ENCODE measurements around the gene KLF7. TPM values are rescaled to one million over a fixed set of nuclear protein-coding genes. Genes with fewer than 3 reads are reported as not detected.

The KLF7 gene
- total RNA-seq, 3 donors from 2014 or later: 6.7 to 32.7 (median 12.9) TPM

DNA sequence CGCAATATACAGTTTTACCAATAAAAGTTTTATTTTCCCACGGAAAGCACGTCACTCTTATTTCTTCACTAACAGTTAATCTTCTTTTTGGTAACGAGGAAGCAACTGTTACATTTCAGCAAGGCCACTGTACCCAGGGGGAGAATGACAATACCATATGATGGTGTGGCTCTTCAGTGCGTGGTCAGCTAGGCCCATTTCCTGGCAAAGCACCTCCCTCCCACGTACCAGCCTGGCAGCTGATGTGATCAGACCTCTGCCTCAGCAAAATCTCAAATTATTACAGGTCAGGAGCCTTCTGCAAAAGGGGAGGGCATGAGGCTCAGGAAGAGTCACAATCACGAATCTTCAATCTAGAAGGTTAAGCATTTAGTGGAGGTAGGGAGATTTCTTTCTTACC, 55.4 kb downstream of the KLF7 start:
- no peak for DNase-seq
- intact Hi-C loops (cut with DNase I, micrococcal nuclease): no loop called here
- Histone ChIP-seq H3K9me3 (no peaks in the 10 kb centered on the region), H3K4me1 (ENCODE audit: low read depth) (no peaks in the 10 kb centered on the region), H3K36me3 (ENCODE audit: low read depth) (no peaks in the 10 kb centered on the region), H3K4me3 (no peak overlapping the region)
- ATAC-seq: no peak
- no peak for TF ChIP-seq CTCF (IDR thresholded peaks at IDR 0.05)

DNA sequence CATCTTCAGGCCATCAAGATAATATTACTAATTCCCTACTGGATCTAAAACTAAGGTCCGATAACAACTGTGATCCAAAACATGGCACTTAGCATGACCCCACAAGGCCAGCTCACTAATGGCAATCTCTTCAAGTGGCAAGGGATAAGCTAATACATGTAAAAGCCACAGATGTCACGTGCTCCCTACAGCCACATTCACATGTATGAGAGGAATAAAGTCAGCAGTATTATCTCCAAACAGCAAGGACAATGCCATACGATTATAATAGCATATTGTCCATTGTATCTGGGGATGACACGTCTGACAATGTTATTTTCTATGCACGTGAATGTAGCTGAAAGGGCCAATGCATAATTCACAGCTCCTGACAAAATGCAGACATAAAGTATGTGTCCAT, 56.0 kb downstream of the KLF7 start:
- intact Hi-C loops (cut with DNase I, micrococcal nuclease): no loop called here
- TF ChIP-seq CTCF (IDR thresholded peaks at IDR 0.05): no peak
- no peaks in the 10 kb centered on the region for H3K36me3 ChIP-seq (ENCODE audit: low read depth)
- DNase-seq (no peak), ATAC-seq (no peak)
- no peaks in the 10 kb centered on the region for H3K9me3 ChIP-seq
- no peaks in the 10 kb centered on the region for H3K4me1 ChIP-seq (ENCODE audit: low read depth)
- H3K4me3 ChIP-seq: no peak overlapping the region

- ATAC-seq: no peak
- no peak for DNase-seq
- Histone ChIP-seq H3K4me1 (ENCODE audit: low read depth) (no peaks in the 10 kb centered on the region), H3K9me3 (no peaks in the 10 kb centered on the region), H3K4me3 (no peak overlapping the region), H3K36me3 (ENCODE audit: low read depth) (no peaks in the 10 kb centered on the region)
- intact Hi-C loops (cut with DNase I, micrococcal nuclease): no loop called here
- no peak for TF ChIP-seq CTCF (IDR thresholded peaks at IDR 0.05)
These were observed 57.3 kb downstream of the KLF7 start for GRCh38 chr2:207108440-207108839.

- Histone ChIP-seq H3K9me3 (no peaks in the 10 kb centered on the region), H3K4me3 (no peak overlapping the region), H3K4me1 (ENCODE audit: low read depth) (no peaks in the 10 kb centered on the region), H3K36me3 (ENCODE audit: low read depth) (no peaks in the 10 kb centered on the region)
- ATAC-seq: peak; percentile 23
- intact Hi-C loops (cut with DNase I, micrococcal nuclease): no loop called here
- no peak for TF ChIP-seq CTCF (IDR thresholded peaks at IDR 0.05)
- peak in 1 of 3 donors; percentile 50 for DNase-seq
These were observed 58.2 kb downstream of the KLF7 start for GRCh38 chr2:207107551-207107950.

GRCh38 chr2:207107131-207107530, 58.6 kb downstream of the KLF7 start:
- no peaks in the 10 kb centered on the region for H3K9me3 ChIP-seq
- no peaks in the 10 kb centered on the region for H3K36me3 ChIP-seq (ENCODE audit: low read depth)
- no peak for TF ChIP-seq CTCF (IDR thresholded peaks at IDR 0.05)
- ATAC-seq (no peak), DNase-seq (no peak)
- intact Hi-C loops (cut with DNase I, micrococcal nuclease): no loop called here
- H3K4me3 ChIP-seq: no peak overlapping the region
- no peaks in the 10 kb centered on the region for H3K4me1 ChIP-seq (ENCODE audit: low read depth)

DNA sequence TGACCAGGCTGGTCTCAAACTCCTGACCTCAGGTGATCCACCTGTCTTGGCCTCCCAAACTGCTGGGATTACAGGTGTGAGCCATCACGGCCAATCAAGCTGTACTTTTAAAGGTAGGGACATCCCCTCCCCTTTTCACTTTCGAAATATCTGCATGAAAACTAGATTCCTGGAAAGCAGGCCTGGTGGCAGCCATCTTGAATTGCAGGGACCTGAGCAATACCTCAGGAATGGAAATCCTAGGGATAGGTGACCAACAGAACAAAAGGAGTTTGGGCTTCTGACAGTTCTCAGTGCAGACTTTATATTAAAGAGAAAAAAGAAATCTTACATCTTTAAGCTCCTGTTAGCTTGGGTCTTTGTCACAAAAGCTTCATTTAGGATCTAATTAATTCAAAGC, 62.6 kb downstream of the KLF7 start:
- intact Hi-C loops (cut with DNase I, micrococcal nuclease): no loop called here
- DNase-seq: no peak
- no peak overlapping the region for H3K4me3 ChIP-seq
- no peak for TF ChIP-seq CTCF (IDR thresholded peaks at IDR 0.05)
- H3K36me3 ChIP-seq (ENCODE audit: low read depth): no peaks in the 10 kb centered on the region
- no peaks in the 10 kb centered on the region for H3K4me1 ChIP-seq (ENCODE audit: low read depth)
- ATAC-seq: no peak
- H3K9me3 ChIP-seq: no peaks in the 10 kb centered on the region

Data from mucosa of descending colon (tissue), 3 donors.